HUDEP-2 (cell line): ENCODE data around the gene KCNMB4.

Experiments
- DNase-seq, 76 experiments: peaks; one replicate each; lab custom pipeline; 2025; ENCODE audit not compliant: unreplicated experiment in 76 of 76; lab: John Stamatoyannopoulos, UW

The KCNMB4 gene

DNA sequence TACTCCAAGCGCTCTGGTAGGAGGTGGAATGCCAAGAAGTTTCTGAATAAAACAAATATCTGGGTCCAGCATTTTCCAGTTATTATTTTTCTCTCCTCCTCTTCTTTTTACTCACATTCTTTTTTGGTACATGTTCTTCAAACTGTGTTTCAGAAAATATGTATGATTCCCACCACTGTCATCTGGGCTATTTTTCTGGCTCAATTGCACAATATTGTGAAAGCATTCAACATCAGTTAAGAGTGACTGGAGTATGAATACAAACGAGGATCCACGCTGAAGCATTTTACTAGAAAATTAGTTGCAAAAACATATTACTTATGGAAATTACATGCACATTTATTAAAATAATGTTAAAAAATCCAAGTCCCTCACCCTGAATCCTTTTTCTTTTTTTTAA is 61.5 kb downstream of the KCNMB4 start:
- DNase-seq: no peak

GRCh38 chr12:70430400-70430799 is 64.3 kb downstream of the KCNMB4 start:
- DNase-seq: no peak

DNA sequence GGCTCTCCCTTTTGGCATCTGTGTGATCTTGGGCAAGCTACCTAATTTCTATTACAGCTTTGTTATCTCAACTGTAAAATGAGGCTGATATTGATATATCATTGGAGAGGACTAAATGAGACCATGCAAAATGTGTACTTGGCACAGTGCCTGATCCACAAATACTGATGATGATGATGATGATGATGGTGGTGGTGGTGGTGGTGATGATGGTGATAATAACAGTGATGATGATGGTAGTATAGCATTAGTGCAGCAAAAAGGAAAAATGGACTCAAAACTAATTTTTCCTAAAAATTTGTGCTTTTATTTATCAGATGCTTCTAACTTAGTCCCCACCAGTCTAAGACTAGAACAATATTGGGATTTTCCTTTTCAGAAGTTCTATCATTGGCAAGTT is 70.7 kb downstream of the KCNMB4 start:
- DNase-seq: no peak

DNA sequence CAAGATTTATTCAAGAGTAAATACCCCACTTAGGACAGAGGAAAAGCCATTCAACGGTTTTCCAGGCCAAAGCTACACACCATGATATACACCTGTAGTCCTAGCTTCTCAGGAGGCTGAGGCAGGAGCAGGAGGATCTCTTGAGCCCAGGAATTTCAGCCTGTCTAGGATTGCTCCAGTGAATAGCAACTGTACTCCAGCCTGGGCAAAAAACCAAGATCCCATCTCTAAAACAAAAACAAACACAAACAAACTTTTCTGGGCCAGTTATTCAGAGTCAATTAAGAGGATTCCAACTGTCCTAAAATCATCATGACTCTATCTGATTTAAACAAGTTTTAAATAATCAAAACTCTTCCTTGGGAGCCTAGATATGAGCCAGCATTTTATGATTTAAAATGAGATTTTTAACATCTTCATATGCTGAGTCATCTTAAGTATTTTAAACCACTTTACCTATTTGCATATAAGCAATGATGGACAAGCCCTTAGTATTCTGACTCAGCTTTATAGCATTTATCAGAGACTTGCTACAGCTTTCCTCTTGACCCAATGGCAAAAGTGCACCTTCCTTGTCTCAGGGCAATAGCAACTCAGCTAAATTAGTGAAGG is 77.1 kb downstream of the KCNMB4 start:
- no peak for DNase-seq

- DNase-seq: no peak
These were observed 78.8 kb downstream of the KCNMB4 start for GRCh38 chr12:70444903-70445302.

DNA sequence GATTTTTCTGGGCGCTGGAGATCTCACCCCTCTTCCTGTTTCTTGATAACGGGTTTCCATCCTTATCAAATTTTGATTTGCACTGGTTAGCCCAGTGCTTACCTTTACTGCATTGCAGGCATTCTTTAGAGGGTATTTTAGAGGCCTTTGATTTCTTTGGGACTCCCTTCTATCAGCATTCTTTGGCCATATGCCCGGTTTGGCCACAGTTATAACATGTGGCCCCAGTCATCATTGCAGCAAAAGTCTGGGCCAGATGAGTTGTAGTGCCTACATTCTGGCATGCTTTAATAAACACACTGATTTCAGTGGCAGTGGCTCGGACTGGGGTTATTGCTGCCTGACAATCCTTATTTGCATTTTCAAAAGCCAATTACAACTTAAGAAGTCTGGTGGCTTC is 82.3 kb downstream of the KCNMB4 start:
- DNase-seq: no peak

- no peak for DNase-seq
These were observed 83.1 kb downstream of the KCNMB4 start for GRCh38 chr12:70449074-70449752.

DNA sequence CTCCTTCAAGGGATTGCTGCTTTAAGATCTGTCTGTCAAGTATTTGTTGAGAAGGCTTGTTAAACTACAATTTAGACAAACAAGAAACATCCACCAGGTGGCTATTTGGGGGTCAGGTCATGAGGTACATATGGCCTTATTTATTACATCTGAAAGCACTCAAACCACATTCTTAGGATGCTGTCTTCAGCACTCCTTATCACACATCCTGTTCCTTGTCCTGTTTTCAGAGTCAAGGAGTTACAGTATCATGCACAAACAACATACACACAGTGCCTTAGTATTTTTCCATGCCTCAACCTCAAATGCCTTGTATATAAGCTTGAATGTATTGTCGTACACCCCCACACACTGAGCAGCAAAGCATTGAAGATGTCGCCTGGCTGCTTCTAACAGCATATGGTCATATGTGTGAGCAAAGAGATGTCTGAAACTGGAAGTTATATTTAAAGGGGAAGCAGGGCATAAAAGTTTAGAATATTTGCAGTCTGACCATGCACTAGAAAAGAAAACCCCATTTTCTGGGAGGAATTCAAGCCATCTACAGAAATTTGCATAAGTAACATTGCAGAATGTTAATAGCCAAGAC is 83.8 kb downstream of the KCNMB4 start:
- DNase-seq: no peak

- no peak for DNase-seq
These were observed 85.4 kb downstream of the KCNMB4 start for GRCh38 chr12:70451528-70451927.

- no peak for DNase-seq
These were observed 90.9 kb downstream of the KCNMB4 start for GRCh38 chr12:70456953-70457352.

- DNase-seq: no peak
These were observed 93.7 kb downstream of the KCNMB4 start for GRCh38 chr12:70459786-70460185.

GRCh38 chr12:70463997-70464396 is 97.9 kb downstream of the KCNMB4 start:
- no peak for DNase-seq

DNA sequence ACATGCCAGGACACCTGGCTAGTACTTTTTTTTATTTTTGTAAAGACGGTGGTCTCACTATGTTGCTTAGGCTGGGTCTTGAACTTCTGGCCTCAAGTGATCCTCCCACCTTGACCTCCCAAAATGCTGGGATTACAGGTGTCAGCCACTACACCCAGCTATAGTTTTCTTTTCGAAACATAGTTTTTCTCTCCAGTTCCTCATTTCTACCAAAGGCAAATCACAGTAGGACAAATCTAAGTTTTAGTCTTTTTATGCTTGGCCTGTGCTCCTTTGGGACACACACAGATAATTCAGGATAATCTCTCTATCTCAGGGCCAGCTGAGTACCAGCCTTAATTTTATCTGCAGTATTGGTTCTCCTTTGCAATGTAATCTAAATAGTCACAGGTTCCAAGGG is 100.7 kb downstream of the KCNMB4 start:
- no peak for DNase-seq

DNA sequence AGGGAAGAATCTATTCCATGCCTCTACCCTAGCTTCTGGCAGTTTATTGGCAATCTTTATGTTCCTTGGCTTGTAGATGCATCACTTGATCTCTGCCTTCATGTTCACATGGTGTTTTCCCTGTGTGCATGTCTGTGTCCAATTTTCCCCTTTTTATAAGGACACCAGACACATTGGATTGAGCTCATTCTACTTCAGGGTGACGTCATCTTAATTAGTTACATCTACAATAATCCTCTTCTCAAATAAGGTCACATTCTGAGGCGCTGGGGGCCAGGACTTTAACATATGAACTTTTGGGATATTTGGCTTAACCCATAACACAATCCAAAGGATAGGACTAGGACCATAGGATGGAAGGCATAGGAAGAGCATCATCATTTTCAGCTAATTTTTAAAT is 101.4 kb downstream of the KCNMB4 start:
- DNase-seq: no peak

DNA sequence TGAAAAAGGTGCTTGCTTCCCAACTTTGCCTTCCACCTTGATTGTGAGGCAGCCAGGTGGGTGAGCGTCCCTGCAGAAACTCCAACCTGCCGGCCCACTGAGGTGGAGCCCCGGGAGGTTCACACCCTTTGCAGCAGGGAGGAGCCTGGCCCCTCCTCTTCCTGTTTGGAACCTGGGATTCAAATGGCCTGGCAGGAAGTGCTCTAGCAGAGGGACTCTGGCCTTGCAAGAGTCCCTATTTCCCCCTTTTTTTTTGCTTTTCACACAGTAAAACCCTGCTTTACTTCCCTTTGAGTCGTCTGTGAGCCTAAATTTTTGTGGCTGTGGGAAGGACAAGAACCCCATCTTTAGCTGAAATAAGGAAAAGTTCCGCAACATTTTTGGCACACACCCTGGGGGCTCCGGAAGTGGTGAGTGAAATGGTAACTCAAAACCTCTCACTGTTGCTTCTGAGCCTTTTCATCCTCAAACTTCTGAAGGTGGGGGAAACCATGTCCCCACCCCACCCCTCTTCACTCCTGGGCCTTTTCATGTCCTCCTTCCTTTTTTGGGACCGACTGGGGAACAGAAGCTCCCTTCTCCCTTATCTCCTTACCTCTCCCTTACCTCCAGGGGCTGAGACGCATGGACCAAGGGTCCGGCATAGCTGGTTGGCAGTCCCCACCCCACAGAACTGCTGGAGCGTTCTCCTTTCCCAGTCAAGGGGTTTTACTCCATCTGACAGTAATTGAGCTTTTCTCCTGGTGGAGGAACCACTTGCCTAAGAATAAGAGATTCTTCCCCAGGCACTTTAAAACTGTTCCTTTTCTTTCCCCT is 102.0 kb downstream of the KCNMB4 start:
- DNase-seq: no peak

GRCh38 chr12:70468741-70469140 is 102.7 kb downstream of the KCNMB4 start:
- no peak for DNase-seq

DNA sequence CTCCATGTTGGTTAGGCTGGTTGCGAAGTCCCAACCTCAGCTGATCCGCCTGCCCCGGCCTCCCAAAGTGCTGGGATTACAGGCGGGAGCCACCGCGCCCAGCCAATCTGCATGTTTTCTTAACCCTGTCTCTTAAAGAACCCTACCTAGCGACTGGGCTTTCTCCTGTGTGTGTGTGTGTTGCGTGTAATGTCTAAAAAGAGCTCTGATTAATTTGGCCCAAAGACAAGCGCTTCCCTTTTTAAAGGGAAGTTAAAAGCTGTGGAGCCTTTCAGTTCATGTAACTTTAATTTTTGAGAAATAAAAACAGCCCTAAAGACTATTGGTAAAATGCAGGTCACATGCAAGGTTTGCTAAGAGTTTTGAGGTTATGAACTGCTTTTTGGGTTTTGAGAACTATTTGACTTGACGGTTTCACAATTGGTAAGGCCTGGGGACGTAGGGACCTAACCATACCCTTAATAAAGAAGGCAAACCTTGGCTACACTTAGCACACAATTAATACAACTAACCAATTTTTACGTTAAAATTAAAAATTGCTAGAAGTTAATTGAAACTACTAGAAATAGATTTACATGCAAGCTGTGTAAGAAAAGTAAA is 103.2 kb downstream of the KCNMB4 start:
- DNase-seq: no peak

GRCh38 chr12:70482764-70483163 is 116.7 kb downstream of the KCNMB4 start:
- DNase-seq: no peak
